ENCODE measurements around the gene PBXIP1. TPM values are rescaled to one million over a fixed set of nuclear protein-coding genes. Genes with fewer than 3 reads are reported as not detected.

The PBXIP1 gene
- total RNA-seq, 1 donor from 2014 or later: 92.6 TPM

- TF ChIP-seq CTCF (IDR thresholded peaks at IDR 0.05): peak; percentile 80
- no peak for DNase-seq (ENCODE audit: extremely low spot score, unreplicated experiment)
- Mint-ChIP-seq H3K36me3 (ENCODE audit: unreplicated experiment) (peaks cover 8% of the 10 kb centered on the region), H3K4me3 (ENCODE audit: unreplicated experiment) (no peak overlapping the region), H3K4me1 (ENCODE audit: unreplicated experiment) (peaks cover 3% of the 10 kb centered on the region), H3K27ac (ENCODE audit: unreplicated experiment) (peak overlapping the region; percentile 37), H3K27me3 (ENCODE audit: unreplicated experiment) (no peaks in the 10 kb centered on the region), H3K9me3 (ENCODE audit: unreplicated experiment) (no peaks in the 10 kb centered on the region)
These were observed 12.1 kb downstream of the PBXIP1 start for GRCh38 chr1:154943649-154944400.

- Mint-ChIP-seq H3K27ac (ENCODE audit: unreplicated experiment) (no peak overlapping the region), H3K27me3 (ENCODE audit: unreplicated experiment) (no peaks in the 10 kb centered on the region), H3K4me1 (ENCODE audit: unreplicated experiment) (peaks cover 17% of the 10 kb centered on the region), H3K4me3 (ENCODE audit: unreplicated experiment) (no peak overlapping the region), H3K36me3 (ENCODE audit: unreplicated experiment) (peaks cover 4% of the 10 kb centered on the region), H3K9me3 (ENCODE audit: unreplicated experiment) (no peaks in the 10 kb centered on the region)
- no peak for TF ChIP-seq CTCF (IDR thresholded peaks at IDR 0.05)
- no peak for DNase-seq (ENCODE audit: extremely low spot score, unreplicated experiment)
These were observed 14.4 kb downstream of the PBXIP1 start for GRCh38 chr1:154941333-154942013.

- Mint-ChIP-seq H3K4me3 (ENCODE audit: unreplicated experiment) (no peak overlapping the region), H3K36me3 (ENCODE audit: unreplicated experiment) (no peaks in the 10 kb centered on the region), H3K27me3 (ENCODE audit: unreplicated experiment) (no peaks in the 10 kb centered on the region), H3K4me1 (ENCODE audit: unreplicated experiment) (peaks cover 20% of the 10 kb centered on the region), H3K9me3 (ENCODE audit: unreplicated experiment) (no peaks in the 10 kb centered on the region), H3K27ac (ENCODE audit: unreplicated experiment) (no peak overlapping the region)
- no peak for TF ChIP-seq CTCF (IDR thresholded peaks at IDR 0.05)
- DNase-seq (ENCODE audit: extremely low spot score, unreplicated experiment): no peak
These were observed 15.2 kb downstream of the PBXIP1 start for GRCh38 chr1:154940651-154941194.

GRCh38 chr1:154940213-154940560 lies 15.7 kb downstream of the PBXIP1 start:
- TF ChIP-seq CTCF (IDR thresholded peaks at IDR 0.05): no peak
- Mint-ChIP-seq H3K9me3 (ENCODE audit: unreplicated experiment) (no peaks in the 10 kb centered on the region), H3K27ac (ENCODE audit: unreplicated experiment) (no peak overlapping the region), H3K4me1 (ENCODE audit: unreplicated experiment) (peaks cover 25% of the 10 kb centered on the region), H3K27me3 (ENCODE audit: unreplicated experiment) (no peaks in the 10 kb centered on the region), H3K36me3 (ENCODE audit: unreplicated experiment) (no peaks in the 10 kb centered on the region), H3K4me3 (ENCODE audit: unreplicated experiment) (no peak overlapping the region)
- no peak for DNase-seq (ENCODE audit: extremely low spot score, unreplicated experiment)
